ENCODE measurements around the gene CRYBB1. TPM values are rescaled to one million over a fixed set of nuclear protein-coding genes. Genes with fewer than 3 reads are reported as not detected.
A peak's percentile ranks its signal among the peaks of the same experiment; 100 is the strongest.

CRYBB1 gene
- polyA plus RNA-seq, 1 of the 3 experiments (the other 2 are of a cell fraction): 0.05 TPM

DNA sequence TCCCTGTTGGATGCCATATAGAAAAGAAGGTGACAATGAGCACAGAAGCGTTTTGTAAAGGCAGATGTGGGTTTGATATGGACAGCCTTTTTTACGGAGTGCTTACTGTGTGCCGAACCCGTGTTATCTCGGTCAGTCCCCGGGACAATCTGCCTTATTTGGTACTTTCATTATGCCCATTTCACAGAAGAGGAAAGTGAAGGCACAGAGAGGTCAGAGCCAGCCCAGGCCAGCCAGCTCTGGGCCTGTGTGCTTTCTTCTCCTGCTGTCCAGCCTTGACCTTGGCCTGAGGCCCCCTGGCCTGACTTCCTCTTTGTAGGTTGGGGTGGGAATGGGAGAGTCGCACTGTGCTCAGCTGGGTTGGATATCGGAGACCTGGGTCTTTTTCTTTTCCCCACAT is 628 bp upstream of the CRYBB1 start:
- H2AFZ ChIP-seq (ENCODE audit: low read depth): no peak overlapping the region
- 85% methylated on average over 8 of the region's 8 CpGs for WGBS (ENCODE audit: low lambda C conversion rate)
- no peaks in the 10 kb centered on the region for H3K79me2 ChIP-seq (ENCODE audit: insufficient read depth)
- TF ChIP-seq, protein P1, sequence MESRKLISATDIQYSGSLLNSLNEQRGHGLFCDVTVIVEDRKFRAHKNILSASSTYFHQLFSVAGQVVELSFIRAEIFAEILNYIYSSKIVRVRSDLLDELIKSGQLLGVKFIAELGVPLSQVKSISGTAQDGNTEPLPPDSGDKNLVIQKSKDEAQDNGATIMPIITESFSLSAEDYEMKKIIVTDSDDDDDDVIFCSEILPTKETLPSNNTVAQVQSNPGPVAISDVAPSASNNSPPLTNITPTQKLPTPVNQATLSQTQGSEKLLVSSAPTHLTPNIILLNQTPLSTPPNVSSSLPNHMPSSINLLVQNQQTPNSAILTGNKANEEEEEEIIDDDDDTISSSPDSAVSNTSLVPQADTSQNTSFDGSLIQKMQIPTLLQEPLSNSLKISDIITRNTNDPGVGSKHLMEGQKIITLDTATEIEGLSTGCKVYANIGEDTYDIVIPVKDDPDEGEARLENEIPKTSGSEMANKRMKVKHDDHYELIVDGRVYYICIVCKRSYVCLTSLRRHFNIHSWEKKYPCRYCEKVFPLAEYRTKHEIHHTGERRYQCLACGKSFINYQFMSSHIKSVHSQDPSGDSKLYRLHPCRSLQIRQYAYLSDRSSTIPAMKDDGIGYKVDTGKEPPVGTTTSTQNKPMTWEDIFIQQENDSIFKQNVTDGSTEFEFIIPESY (IDR thresholded peaks at IDR 0.05; ENCODE audit: borderline replicate concordance, low read depth): no peak
- TF ChIP-seq POLR2AphosphoS5 (IDR thresholded peaks at IDR 0.05; ENCODE audit: low read depth, low read length) (no peak), RCOR1 (IDR thresholded peaks at IDR 0.05; ENCODE audit: low read length) (0 out of 2 replicates have a peak, but pooled peaks have one; percentile 8), MXI1 (IDR thresholded peaks at IDR 0.05; ENCODE audit: low read depth, low read length) (no peak), EP300 (IDR thresholded peaks at IDR 0.05; ENCODE audit: borderline replicate concordance in 1 of 2, low read depth in 1 of 2, low read length in 1 of 2) (no peak)
- TF ChIP-seq, protein P2, sequence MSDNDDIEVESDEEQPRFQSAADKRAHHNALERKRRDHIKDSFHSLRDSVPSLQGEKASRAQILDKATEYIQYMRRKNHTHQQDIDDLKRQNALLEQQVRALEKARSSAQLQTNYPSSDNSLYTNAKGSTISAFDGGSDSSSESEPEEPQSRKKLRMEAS (IDR thresholded peaks at IDR 0.05; ENCODE audit: low read depth): no peak
- no peak overlapping the region for H3K4me3 ChIP-seq (ENCODE audit: low read depth in 2 of 2, low read length in 1 of 2)
- peaks cover 0 to 27% of the 10 kb centered on the region in 2 experiments; a peak in 3 of 4 replicates for H3K4me1 ChIP-seq (ENCODE audit: control insufficient read depth in 1 of 2, insufficient read depth in 2 of 2, low read depth in 1 of 2, low read length in 1 of 2)
- ChIA-PET POLR2A (no interaction called here), CTCF (interaction anchor here (0.6 to 1.1 kb wide), 2 partner anchors 252 to 257 kb away, joined by 3 to 4 read pairs; no protein-coding TSS in a partner anchor)
- peak overlapping the region in 1 of 2 experiments; percentile 60; a peak in 2 of 4 replicates for H3K27ac ChIP-seq (ENCODE audit: low read depth in 2 of 2, low read length in 1 of 2)
- no peaks in the 10 kb centered on the region for H3F3A ChIP-seq (replicated peaks; ENCODE audit: insufficient read depth)
- no peak overlapping the region for H3K4me2 ChIP-seq
- no peaks in the 10 kb centered on the region for H3K9me3 ChIP-seq
- H3K9ac ChIP-seq: no peak overlapping the region
- DNase-seq: no peak
- no peaks in the 10 kb centered on the region for H3K36me3 ChIP-seq (replicated peaks in 1 of 2; ENCODE audit: control insufficient read depth in 1 of 2, insufficient read depth in 2 of 2, low read length in 1 of 2)
- no peaks in the 10 kb centered on the region; the same call in 1 of the 2 replicates for H3K27me3 ChIP-seq (ENCODE audit: insufficient read depth)
- no peaks in the 10 kb centered on the region for H3K9me2 ChIP-seq
- H4K20me1 ChIP-seq (ENCODE audit: insufficient read depth): no peaks in the 10 kb centered on the region

DNA sequence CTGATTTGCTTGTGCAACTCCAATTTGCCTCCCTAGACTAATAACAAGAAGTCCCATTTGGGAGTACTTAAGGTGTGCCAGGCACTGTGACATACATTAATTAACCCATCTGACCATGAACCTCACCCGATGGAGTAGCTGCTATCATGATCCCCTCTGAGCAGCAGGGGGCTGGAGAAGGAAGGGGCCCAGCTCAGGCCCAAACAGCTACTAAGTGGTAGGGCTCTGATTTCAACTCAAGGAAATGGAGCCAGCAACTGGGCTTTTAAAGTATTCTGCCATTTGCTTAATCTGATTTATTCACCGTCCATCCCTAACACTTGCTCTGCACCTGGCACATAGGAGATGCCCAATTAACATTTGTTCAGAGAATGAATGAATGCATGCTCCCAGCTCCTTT is 1.2 kb downstream of the CRYBB1 start:
- H3K9ac ChIP-seq: no peak overlapping the region
- H3K9me2 ChIP-seq: no peaks in the 10 kb centered on the region
- H3K4me1 ChIP-seq (ENCODE audit: control insufficient read depth in 1 of 2, insufficient read depth in 2 of 2, low read depth in 1 of 2, low read length in 1 of 2): peaks cover 0 to 27% of the 10 kb centered on the region in 2 experiments; a peak in 3 of 4 replicates
- H3K27me3 ChIP-seq (ENCODE audit: insufficient read depth): no peaks in the 10 kb centered on the region; the same call in 1 of the 2 replicates
- H2AFZ ChIP-seq (ENCODE audit: low read depth): no peak overlapping the region
- H3K4me2 ChIP-seq: no peak overlapping the region
- TF ChIP-seq JUND (IDR thresholded peaks at IDR 0.05): no peak
- no peak for TF ChIP-seq POLR2AphosphoS5 (IDR thresholded peaks at IDR 0.05; ENCODE audit: low read depth, low read length)
- TF ChIP-seq RAD21 (IDR thresholded peaks at IDR 0.05; ENCODE audit: low read length): no peak
- no peak for TF ChIP-seq MEF2A (IDR thresholded peaks at IDR 0.05; ENCODE audit: borderline replicate concordance, low read depth)
- TF ChIP-seq SMC3 (IDR thresholded peaks at IDR 0.05; ENCODE audit: low read depth, low read length): no peak
- TF ChIP-seq, protein P2 (IDR thresholded peaks at IDR 0.05; ENCODE audit: low read depth): no peak
- TF ChIP-seq FOSL2 (IDR thresholded peaks at IDR 0.05; ENCODE audit: borderline replicate concordance, low read depth): no peak
- TF ChIP-seq, protein P3, sequence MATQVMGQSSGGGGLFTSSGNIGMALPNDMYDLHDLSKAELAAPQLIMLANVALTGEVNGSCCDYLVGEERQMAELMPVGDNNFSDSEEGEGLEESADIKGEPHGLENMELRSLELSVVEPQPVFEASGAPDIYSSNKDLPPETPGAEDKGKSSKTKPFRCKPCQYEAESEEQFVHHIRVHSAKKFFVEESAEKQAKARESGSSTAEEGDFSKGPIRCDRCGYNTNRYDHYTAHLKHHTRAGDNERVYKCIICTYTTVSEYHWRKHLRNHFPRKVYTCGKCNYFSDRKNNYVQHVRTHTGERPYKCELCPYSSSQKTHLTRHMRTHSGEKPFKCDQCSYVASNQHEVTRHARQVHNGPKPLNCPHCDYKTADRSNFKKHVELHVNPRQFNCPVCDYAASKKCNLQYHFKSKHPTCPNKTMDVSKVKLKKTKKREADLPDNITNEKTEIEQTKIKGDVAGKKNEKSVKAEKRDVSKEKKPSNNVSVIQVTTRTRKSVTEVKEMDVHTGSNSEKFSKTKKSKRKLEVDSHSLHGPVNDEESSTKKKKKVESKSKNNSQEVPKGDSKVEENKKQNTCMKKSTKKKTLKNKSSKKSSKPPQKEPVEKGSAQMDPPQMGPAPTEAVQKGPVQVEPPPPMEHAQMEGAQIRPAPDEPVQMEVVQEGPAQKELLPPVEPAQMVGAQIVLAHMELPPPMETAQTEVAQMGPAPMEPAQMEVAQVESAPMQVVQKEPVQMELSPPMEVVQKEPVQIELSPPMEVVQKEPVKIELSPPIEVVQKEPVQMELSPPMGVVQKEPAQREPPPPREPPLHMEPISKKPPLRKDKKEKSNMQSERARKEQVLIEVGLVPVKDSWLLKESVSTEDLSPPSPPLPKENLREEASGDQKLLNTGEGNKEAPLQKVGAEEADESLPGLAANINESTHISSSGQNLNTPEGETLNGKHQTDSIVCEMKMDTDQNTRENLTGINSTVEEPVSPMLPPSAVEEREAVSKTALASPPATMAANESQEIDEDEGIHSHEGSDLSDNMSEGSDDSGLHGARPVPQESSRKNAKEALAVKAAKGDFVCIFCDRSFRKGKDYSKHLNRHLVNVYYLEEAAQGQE (IDR thresholded peaks at IDR 0.05; ENCODE audit: low read depth, low read length): no peak
- TF ChIP-seq, protein P4, sequence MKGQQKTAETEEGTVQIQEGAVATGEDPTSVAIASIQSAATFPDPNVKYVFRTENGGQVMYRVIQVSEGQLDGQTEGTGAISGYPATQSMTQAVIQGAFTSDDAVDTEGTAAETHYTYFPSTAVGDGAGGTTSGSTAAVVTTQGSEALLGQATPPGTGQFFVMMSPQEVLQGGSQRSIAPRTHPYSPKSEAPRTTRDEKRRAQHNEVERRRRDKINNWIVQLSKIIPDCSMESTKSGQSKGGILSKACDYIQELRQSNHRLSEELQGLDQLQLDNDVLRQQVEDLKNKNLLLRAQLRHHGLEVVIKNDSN (IDR thresholded peaks at IDR 0.05; ENCODE audit: borderline replicate concordance, low read depth): no peak
- no peak for TF ChIP-seq TAF1 (IDR thresholded peaks at IDR 0.05; ENCODE audit: borderline replicate concordance, low read depth, low read length)
- no peak for TF ChIP-seq RXRA (IDR thresholded peaks at IDR 0.05; ENCODE audit: borderline replicate concordance, low read depth)
- TF ChIP-seq, protein P5, sequence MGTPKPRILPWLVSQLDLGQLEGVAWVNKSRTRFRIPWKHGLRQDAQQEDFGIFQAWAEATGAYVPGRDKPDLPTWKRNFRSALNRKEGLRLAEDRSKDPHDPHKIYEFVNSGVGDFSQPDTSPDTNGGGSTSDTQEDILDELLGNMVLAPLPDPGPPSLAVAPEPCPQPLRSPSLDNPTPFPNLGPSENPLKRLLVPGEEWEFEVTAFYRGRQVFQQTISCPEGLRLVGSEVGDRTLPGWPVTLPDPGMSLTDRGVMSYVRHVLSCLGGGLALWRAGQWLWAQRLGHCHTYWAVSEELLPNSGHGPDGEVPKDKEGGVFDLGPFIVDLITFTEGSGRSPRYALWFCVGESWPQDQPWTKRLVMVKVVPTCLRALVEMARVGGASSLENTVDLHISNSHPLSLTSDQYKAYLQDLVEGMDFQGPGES (IDR thresholded peaks at IDR 0.05; ENCODE audit: low read depth, low read length): no peak
- ChIA-PET POLR2A (no interaction called here), CTCF (interaction anchor here (0.7 to 1.0 kb wide), 2 partner anchors 29 to 53 kb away, joined by 3 to 4 read pairs; no protein-coding TSS in a partner anchor)
- no peaks in the 10 kb centered on the region for H3K9me3 ChIP-seq
- H4K20me1 ChIP-seq (ENCODE audit: insufficient read depth): no peaks in the 10 kb centered on the region
- H3K79me2 ChIP-seq (ENCODE audit: insufficient read depth): no peaks in the 10 kb centered on the region
- no peaks in the 10 kb centered on the region for H3F3A ChIP-seq (replicated peaks; ENCODE audit: insufficient read depth)
- H3K36me3 ChIP-seq (replicated peaks in 1 of 2; ENCODE audit: control insufficient read depth in 1 of 2, insufficient read depth in 2 of 2, low read length in 1 of 2): no peaks in the 10 kb centered on the region
- H3K4me3 ChIP-seq (ENCODE audit: low read depth in 2 of 2, low read length in 1 of 2): no peak overlapping the region
- peak overlapping the region in 1 of 2 experiments; percentile 60; a peak in 2 of 4 replicates for H3K27ac ChIP-seq (ENCODE audit: low read depth in 2 of 2, low read length in 1 of 2)
- WGBS (ENCODE audit: low lambda C conversion rate): 77% methylated on average over 2 of the region's 2 CpGs
- no peak for DNase-seq
